Stimulated activated naive B cell treated with anti-CD40 and anti-IgM and Interleukin-4, amounts not matched to agents 10 μg/mL and 1 μg/mL and 100 μg/mL, for 72 hours (primary cell): ENCODE measurements around the gene BCOR.

Experiments
- ATAC-seq, 2 donors: fragments of 150-1000 bp; cut with Tn5 transposase; replicated peaks; 2 replicates each; pipeline ENCODE4 v1.10.0; 2021; ENCODE audit warnings: moderate library complexity in 1 of 2
- DNase-seq: peaks from one replicate; pipeline ENCODE4 v3.0.0; 2021
- H3K27ac Mint-ChIP-seq: one replicate; pipeline ENCODE4 v1.8.0; 2022; ENCODE audit warnings: mild to moderate bottlenecking, mixed read lengths
- H3K27me3 Mint-ChIP-seq, 2 donors: one replicate each; pipeline ENCODE4 v1.8.0; 2022; ENCODE audit warnings: mixed read lengths in 2 of 2
- H3K36me3 Mint-ChIP-seq, 2 donors: one replicate each; pipeline ENCODE4 v1.8.0; 2022; ENCODE audit warnings: mixed read lengths in 2 of 2, mild to moderate bottlenecking in 1 of 2
- H3K4me1 Mint-ChIP-seq, 2 donors: one replicate each; pipeline ENCODE4 v1.8.0; 2022; ENCODE audit warnings: mixed read lengths in 2 of 2, mild to moderate bottlenecking in 1 of 2
- H3K4me3 Mint-ChIP-seq, 2 donors: one replicate each; pipeline ENCODE4 v1.8.0; 2022; ENCODE audit warnings: mild to moderate bottlenecking in 2 of 2, mixed read lengths in 2 of 2, moderate library complexity in 1 of 2
- H3K9me3 Mint-ChIP-seq, 2 donors: one replicate each; pipeline ENCODE4 v1.8.0; 2022; ENCODE audit warnings: mixed read lengths in 2 of 2, mild to moderate bottlenecking in 1 of 2

The BCOR gene

GRCh38 chrX:40098264-40099054 lies 701 bp upstream of the BCOR start:
- ATAC-seq = peak; percentile 29 to 33
- peak; percentile 47 for DNase-seq
- Mint-ChIP-seq H3K27me3 (peaks cover 0 to 7% of the 10 kb centered on the region in 2 donors), H3K9me3 (no peaks in the 10 kb centered on the region), H3K36me3 (peaks cover 5 to 14% of the 10 kb centered on the region in 2 donors), H3K27ac (peak overlapping the region; percentile 98), H3K4me3 (peak overlapping the region; percentile 84 to 88), H3K4me1 (peaks cover 18 to 42% of the 10 kb centered on the region in 2 donors)

GRCh38 chrX:40097141-40097503 lies 636 bp downstream of the BCOR start:
- H3K9me3 Mint-ChIP-seq = no peaks in the 10 kb centered on the region
- DNase-seq (peak; percentile 10), ATAC-seq (no peak)
- peaks cover 4 to 24% of the 10 kb centered on the region in 2 donors for H3K36me3 Mint-ChIP-seq
- peaks cover 26 to 55% of the 10 kb centered on the region in 2 donors for H3K4me1 Mint-ChIP-seq
- peak overlapping the region; percentile 86 to 89 for H3K4me3 Mint-ChIP-seq
- peaks cover 0 to 16% of the 10 kb centered on the region in 2 donors for H3K27me3 Mint-ChIP-seq
- peak overlapping the region; percentile 87 for H3K27ac Mint-ChIP-seq

- Mint-ChIP-seq H3K9me3 (no peaks in the 10 kb centered on the region), H3K4me3 (peak overlapping the region; percentile 86 to 89), H3K4me1 (peaks cover 26 to 57% of the 10 kb centered on the region in 2 donors), H3K27ac (peak overlapping the region; percentile 94), H3K27me3 (peaks cover 0 to 16% of the 10 kb centered on the region in 2 donors), H3K36me3 (peaks cover 4 to 25% of the 10 kb centered on the region in 2 donors)
- peak; percentile 52 for DNase-seq
- ATAC-seq = peak; percentile 7 to 13
Measured at GRCh38 chrX:40096395-40097091, 1.2 kb downstream of the BCOR start.

- Mint-ChIP-seq H3K9me3 (no peaks in the 10 kb centered on the region), H3K4me3 (peak overlapping the region; percentile 86 to 89), H3K36me3 (peaks cover 4 to 25% of the 10 kb centered on the region in 2 donors), H3K27ac (peak overlapping the region; percentile 94), H3K27me3 (peaks cover 0 to 22% of the 10 kb centered on the region in 2 donors), H3K4me1 (peaks cover 29 to 57% of the 10 kb centered on the region in 2 donors)
- ATAC-seq (peak; percentile 12 to 15), DNase-seq (peak; percentile 21)
Measured at GRCh38 chrX:40095583-40096394, 2.0 kb downstream of the BCOR start.

DNA sequence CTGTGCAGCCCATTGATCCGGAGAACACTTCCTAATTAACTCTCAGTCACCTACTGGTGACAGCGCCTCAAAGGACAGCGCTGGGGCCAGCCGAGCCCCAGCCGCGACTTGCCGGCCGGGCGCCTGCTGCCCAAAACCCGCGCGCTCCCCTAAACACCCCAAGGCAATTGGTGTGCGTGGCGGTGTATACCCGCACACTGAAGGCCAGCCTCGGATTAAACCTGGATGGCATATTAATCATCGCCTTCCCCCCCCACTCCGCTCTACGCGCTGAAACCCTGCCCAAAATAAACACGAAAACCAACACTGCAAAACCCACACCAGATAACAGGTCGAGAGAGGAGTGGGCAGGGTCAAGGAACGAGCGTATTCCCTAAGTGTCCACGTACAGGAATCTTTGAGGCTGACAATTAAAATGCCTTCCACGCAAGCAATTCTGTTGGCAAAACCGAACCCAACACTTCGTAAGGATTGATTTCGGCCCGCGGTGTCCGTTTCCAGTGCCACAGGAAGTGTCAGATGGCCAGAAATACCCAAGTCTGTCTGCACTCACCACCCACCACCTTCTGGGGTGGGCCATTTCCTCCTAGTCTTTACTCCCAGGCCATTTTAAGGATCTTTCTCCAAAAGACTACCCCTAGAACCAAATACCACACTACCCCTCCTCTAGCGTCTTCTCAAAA lies 2.7 kb downstream of the BCOR start:
- H3K4me1 Mint-ChIP-seq = peaks cover 30 to 52% of the 10 kb centered on the region in 2 donors
- peaks cover 4 to 25% of the 10 kb centered on the region in 2 donors for H3K36me3 Mint-ChIP-seq
- peak overlapping the region; percentile 94 for H3K27ac Mint-ChIP-seq
- DNase-seq = peak; percentile 6
- H3K27me3 Mint-ChIP-seq = peaks cover 0 to 24% of the 10 kb centered on the region in 2 donors
- no peak for ATAC-seq
- no peaks in the 10 kb centered on the region for H3K9me3 Mint-ChIP-seq
- H3K4me3 Mint-ChIP-seq = peak overlapping the region; percentile 86 to 89

- H3K27me3 Mint-ChIP-seq = peaks cover 0 to 28% of the 10 kb centered on the region in 2 donors
- H3K4me1 Mint-ChIP-seq = peaks cover 31 to 49% of the 10 kb centered on the region in 2 donors
- DNase-seq (peak; percentile 5), ATAC-seq (no peak)
- H3K4me3 Mint-ChIP-seq = peak overlapping the region; percentile 86 to 89
- H3K27ac Mint-ChIP-seq = peak overlapping the region; percentile 94
- no peaks in the 10 kb centered on the region for H3K9me3 Mint-ChIP-seq
- H3K36me3 Mint-ChIP-seq = peaks cover 4 to 25% of the 10 kb centered on the region in 2 donors
Measured at GRCh38 chrX:40094041-40094899, 3.5 kb downstream of the BCOR start.

- Mint-ChIP-seq H3K9me3 (no peaks in the 10 kb centered on the region), H3K36me3 (peaks cover 4 to 25% of the 10 kb centered on the region in 2 donors), H3K4me3 (peak overlapping the region; percentile 86 to 89), H3K27me3 (peaks cover 0 to 28% of the 10 kb centered on the region in 2 donors), H3K4me1 (peaks cover 35 to 49% of the 10 kb centered on the region in 2 donors), H3K27ac (peak overlapping the region; percentile 94)
- ATAC-seq (no peak), DNase-seq (no peak)
Measured at GRCh38 chrX:40093586-40093985, 4.2 kb downstream of the BCOR start.

GRCh38 chrX:40092808-40093435 lies 4.8 kb downstream of the BCOR start:
- ATAC-seq (no peak), DNase-seq (no peak)
- H3K27ac Mint-ChIP-seq = peak overlapping the region; percentile 83

DNA sequence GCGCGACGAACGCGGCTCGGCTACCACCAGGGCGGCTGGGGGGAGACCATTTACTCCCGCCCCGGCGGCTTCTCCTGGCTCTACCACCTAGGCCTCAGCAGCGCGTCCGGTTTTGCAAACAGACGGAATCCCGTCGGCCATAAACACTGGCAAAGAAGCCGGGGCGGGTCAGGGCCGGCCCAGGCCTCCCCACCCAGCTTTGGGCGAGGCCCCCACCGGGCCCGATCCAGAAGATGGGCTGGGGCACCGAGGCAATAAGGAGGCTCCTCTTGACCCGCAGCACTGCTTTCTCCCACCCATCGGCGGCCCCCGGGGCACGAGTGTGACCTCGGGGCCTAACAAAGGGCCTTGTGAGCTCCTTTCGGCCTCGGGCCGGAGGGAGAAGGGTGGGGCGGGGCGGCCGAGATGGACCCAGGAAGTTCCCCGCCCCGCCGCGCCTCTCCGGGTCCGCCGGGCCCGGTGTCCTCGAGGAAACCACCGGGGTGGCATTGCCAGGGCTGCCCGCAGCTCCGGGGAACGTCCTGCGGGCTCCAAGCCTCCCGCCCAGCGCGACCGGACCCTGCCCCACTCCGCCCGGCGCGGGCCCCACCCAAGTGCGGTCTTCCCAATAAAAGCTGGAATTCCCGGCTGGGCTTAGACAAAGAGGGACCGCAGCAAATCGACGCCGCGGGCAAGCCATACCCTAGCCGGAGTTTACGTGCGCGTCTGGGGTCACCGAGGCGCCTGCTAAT lies 5.9 kb downstream of the BCOR start:
- DNase-seq (no peak), ATAC-seq (no peak)
- H3K27ac Mint-ChIP-seq = peak overlapping the region; percentile 83
- peak overlapping the region in 1 of 2 donors; percentile 52 for H3K4me3 Mint-ChIP-seq
- H3K9me3 Mint-ChIP-seq = no peaks in the 10 kb centered on the region
- peaks cover 0 to 28% of the 10 kb centered on the region in 2 donors for H3K27me3 Mint-ChIP-seq
- H3K36me3 Mint-ChIP-seq = peaks cover 4 to 25% of the 10 kb centered on the region in 2 donors
- H3K4me1 Mint-ChIP-seq = peaks cover 35 to 64% of the 10 kb centered on the region in 2 donors

More at GRCh38 chrX:40092808-40093435, 4.8 kb downstream of the BCOR start:
- Mint-ChIP-seq H3K4me3 (peak overlapping the region in 1 of 2 donors; percentile 52), H3K9me3 (no peaks in the 10 kb centered on the region), H3K4me1 (peaks cover 35 to 56% of the 10 kb centered on the region in 2 donors), H3K27me3 (peaks cover 0 to 28% of the 10 kb centered on the region in 2 donors), H3K36me3 (peaks cover 4 to 25% of the 10 kb centered on the region in 2 donors)

- H3K27ac Mint-ChIP-seq = peak overlapping the region; percentile 76
- DNase-seq (no peak), ATAC-seq (no peak)
- H3K9me3 Mint-ChIP-seq = no peaks in the 10 kb centered on the region
- H3K27me3 Mint-ChIP-seq = peaks cover 0 to 35% of the 10 kb centered on the region in 2 donors
- peaks cover 41 to 73% of the 10 kb centered on the region in 2 donors for H3K4me1 Mint-ChIP-seq
- H3K36me3 Mint-ChIP-seq = peaks cover 4 to 22% of the 10 kb centered on the region in 2 donors
- peak overlapping the region; percentile 60 to 77 for H3K4me3 Mint-ChIP-seq
Measured at GRCh38 chrX:40090961-40091360, 6.8 kb downstream of the BCOR start.

GRCh38 chrX:40090050-40090804 lies 7.5 kb downstream of the BCOR start:
- no peaks in the 10 kb centered on the region for H3K9me3 Mint-ChIP-seq
- no peak overlapping the region for H3K27ac Mint-ChIP-seq
- no peak for DNase-seq
- H3K27me3 Mint-ChIP-seq = peaks cover 0 to 33% of the 10 kb centered on the region in 2 donors
- peaks cover 4 to 18% of the 10 kb centered on the region in 2 donors for H3K36me3 Mint-ChIP-seq
- H3K4me1 Mint-ChIP-seq = peaks cover 41 to 77% of the 10 kb centered on the region in 2 donors
- peak overlapping the region; percentile 60 to 77 for H3K4me3 Mint-ChIP-seq
- peak; percentile 16 to 38 for ATAC-seq
